MM.1S (cell line): ENCODE measurements around the gene KBTBD4.

Experiments used
- CTCF ChIP-seq: fragments of 300-600 bp; sonication (generic); IDR thresholded peaks from 2 replicates; pipeline ENCODE4 v1.5.1; 2016; ENCODE audit warnings: antibody characterized with exemption, low read length, mixed read lengths
- EZH2 ChIP-seq: fragments of 300-600 bp; sonication (generic); optimal IDR thresholded peaks from 2 replicates; pipeline ENCODE3; 2017; ENCODE audit warnings: low read depth, mild to moderate bottlenecking, antibody characterized with exemption, low read length, mixed read lengths
- EZH2phosphoT487 ChIP-seq: fragments of 300-600 bp; sonication (generic); IDR thresholded peaks from 2 replicates; pipeline ENCODE4 v1.6.1; 2018; ENCODE audit warnings: antibody characterized with exemption, low read length

- TF ChIP-seq CTCF: no peak
- TF ChIP-seq EZH2: no peak
- no peak for TF ChIP-seq EZH2phosphoT487
These were observed 28.6 kb upstream of the KBTBD4 start for GRCh38 chr11:47607380-47607779.
